Stimulated activated CD4-positive, alpha-beta T cell treated with anti-CD3 and anti-CD28 coated beads, Interleukin-15, amount 100 ng/mL, for 24 hours (primary cell): ENCODE measurements around the gene NADK2.

Source experiments
- DNase-seq: peaks from one replicate; pipeline ENCODE4 v3.0.0-alpha.2; 2020

The NADK2 gene

GRCh38 chr5:36246036-36246800 is 4.5 kb upstream of the NADK2 start:
- DNase-seq = no peak

DNA sequence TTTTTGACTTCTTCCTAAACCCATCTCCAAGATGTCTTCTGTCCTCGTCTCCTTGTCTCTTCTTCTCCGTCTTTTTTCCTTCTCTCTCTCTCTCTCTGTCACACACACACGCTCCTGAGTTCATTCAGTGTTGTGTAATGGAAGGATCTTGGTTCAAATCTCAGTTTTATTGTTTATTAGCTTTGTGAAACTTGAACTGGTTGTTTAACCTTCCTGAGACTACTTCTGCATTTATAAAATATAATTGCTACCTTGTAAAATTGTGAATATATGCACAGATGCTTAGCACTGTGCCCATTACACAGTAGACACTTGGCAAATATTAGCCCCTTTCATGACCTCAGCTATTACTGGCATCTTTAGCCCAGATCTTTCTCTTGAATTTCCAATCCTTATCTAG is 2.4 kb upstream of the NADK2 start:
- DNase-seq = no peak

GRCh38 chr5:36243653-36244052 is 1.9 kb upstream of the NADK2 start:
- no peak for DNase-seq

DNA sequence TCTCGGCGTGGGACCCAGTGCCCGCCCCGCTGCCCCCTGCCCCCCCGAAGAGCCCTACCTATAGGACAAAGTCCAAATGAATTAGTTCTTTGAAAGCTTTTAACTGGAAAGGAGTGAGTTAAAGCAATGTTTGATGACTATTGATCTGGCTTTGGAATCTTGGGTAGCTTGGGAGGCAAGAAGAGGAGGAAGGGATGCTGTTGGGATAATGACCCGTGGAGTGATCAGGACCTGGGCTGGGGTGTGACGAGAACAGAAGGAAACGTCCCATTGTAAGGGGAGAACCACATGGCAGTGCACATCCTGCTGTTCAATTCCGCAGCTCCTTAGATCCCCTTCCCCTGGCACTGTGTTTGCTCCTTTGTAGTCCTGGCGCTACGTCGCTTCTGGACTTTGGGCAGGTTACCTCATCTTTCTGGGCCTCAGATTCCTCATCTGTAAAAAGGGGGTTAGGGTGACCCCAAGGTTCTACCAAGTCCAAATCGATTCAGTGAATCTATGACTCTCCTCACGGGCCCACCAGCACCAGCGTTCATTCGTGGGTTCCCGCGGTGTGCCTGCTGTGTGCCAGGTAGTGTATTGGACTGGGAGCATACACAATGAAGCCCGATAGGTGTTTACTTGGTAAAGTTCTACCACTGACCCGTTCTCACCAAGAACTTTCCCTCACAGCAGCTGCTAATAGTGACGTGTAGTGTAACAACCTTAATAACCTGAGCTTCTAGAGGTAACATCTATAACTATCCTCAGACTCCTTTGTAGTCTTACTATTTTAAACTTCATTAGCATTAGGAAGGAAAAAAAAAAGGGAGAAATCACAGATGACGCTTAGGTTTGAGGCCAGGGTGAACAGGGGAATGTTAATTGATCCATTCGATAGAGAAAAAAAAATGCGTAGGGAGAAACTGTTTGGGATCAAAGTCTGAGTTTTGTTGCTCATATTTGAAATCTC is 1.1 kb upstream of the NADK2 start:
- peak; percentile 18 for DNase-seq

DNA sequence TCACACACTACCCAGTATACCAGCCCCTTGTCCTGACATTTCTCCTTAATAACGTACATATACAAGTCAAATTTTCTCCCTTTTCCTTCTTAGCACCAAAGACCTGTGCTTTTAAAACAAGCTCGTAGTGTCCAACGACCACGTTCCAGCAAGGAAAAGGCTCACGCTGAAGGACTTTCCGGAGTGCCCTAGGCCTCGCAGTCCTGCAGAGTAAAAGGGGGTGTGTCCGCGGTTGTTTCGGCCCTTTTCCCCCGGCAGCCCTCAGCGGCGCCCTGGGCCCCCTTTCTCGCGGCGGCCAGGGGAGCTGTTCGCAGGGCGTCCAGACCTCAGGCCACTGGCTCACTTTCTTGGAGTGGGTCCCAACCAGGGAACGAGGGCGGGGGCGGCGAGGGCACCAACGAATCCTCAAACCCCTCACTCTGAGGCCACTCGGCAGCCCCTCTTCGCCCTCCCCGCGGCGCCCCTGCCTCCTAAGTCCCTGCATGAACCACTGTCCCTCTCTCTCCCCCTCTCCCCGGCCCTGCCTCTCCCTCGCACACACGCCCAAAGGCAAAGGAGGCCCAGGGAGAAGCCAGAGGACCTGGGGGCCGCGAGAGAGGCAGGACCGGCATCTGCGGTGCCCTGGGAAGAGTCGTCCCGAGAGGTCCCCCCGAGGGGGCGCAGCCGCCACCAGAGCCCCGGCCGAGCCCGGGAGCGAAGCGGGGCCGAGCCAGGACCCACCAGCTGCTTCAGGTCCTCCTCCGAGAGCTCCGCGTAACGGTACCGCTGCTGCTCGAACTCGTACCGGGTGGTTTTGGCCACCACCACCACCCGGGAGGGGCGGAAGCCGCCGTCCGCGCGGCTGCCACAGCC is 720 bp downstream of the NADK2 start:
- peak; percentile 56 for DNase-seq

- DNase-seq = no peak
Measured at GRCh38 chr5:36239370-36240293, 2.1 kb downstream of the NADK2 start.

DNA sequence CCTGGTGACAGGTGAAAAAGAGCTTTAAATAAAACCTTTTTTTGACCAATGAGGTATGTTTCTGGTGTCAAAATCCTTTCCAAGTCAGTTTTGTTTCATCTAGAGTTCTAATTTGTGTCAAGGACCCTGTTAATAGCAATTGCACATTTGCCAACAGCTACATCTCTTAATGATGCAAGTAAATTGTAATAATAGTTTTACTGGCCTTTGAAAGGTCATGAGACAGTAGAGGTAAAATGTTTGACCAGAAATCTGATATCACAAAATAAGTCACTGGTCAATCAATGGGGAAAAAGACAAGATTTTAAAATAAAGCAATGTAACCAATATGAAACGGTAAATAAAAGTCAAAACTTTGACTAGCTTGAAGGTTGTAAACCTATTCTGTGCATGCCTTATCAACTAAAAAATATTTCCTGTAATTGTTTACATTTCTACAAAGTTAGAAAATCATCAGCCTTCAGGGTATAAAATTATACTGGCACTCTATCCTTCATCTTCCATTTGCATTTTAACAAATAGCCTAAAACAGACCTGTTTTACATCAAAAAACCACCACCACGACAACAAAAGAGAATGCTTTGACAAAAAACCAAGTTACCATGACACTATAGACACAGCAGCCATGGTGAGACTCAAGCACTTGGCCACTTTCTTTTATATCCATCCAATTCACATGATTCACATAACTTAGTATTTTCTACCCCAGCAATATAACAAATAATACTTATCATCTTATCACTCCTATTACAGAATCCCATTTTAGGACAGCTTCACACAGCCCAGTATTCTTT is 3.0 kb downstream of the NADK2 start:
- DNase-seq = no peak

- DNase-seq = no peak
Measured at GRCh38 chr5:36237751-36238150, 4.0 kb downstream of the NADK2 start.

GRCh38 chr5:36236801-36237200 is 4.9 kb downstream of the NADK2 start:
- DNase-seq = no peak

DNA sequence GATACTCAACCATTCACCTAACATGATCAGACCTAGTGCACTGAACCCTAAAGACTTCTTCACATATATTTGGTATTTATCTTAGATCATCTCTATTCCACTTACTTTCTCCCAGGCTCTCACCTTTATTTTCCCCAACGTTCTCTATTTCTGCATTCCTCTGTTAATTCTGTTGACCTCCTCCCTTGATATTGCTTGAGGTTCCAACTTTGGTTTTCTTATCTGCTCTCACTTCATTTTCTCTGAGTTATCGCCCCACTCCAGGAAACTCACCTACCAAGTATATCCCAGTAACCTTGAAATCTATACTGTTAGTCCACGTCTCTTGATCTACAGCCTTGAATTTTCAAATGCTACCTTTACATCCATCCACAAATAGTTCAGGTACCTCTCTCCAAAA is 9.2 kb downstream of the NADK2 start:
- no peak for DNase-seq

GRCh38 chr5:36230151-36230790 is 11.5 kb downstream of the NADK2 start:
- DNase-seq = no peak

DNA sequence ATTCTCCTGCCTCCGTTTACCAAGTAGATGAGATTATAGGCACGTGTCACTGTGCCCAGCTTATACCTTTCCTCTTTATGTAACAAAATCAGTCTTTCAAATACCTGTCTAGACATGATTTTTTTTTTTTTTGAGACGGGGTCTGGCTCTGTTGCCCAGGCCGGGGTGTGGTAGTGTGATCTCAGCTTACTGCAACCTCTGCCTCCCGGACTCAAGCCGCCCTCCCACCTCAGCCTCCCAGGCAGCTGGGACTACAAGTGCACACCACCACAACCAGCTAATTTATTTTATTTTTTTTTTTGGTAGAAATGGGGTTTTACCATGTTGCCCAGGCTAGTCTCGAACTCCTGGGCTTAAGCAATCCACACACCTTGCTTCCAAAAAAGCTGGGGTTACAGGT is 13.2 kb downstream of the NADK2 start:
- DNase-seq = no peak

- no peak for DNase-seq
Measured at GRCh38 chr5:36227046-36227445, 14.7 kb downstream of the NADK2 start.

- DNase-seq = no peak
Measured at GRCh38 chr5:36222620-36223019, 19.1 kb downstream of the NADK2 start.

- no peak for DNase-seq
Measured at GRCh38 chr5:36217988-36218387, 23.7 kb downstream of the NADK2 start.

GRCh38 chr5:36217567-36217966 is 24.2 kb downstream of the NADK2 start:
- DNase-seq = no peak

- DNase-seq = no peak
Measured at GRCh38 chr5:36215910-36216309, 25.8 kb downstream of the NADK2 start.

DNA sequence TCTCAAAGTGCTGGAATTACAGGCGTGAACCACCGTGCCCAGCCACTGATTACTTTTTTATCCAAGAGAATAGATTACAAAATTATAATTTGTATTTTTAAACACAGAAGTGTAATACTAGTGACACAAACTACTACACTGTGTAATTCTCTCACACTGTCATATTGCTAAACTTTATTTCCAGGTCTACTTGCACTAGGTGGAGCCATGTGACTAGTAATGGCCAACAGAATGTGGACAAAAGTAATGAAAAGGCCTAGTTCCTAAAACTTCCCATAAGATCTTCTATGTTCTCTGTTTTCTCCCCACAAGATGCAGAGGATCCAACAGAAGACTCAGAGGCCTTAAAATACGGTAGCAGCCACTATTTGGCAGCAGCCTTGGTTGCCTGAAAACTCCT is 27.3 kb downstream of the NADK2 start:
- no peak for DNase-seq

GRCh38 chr5:36209664-36210063 is 32.1 kb downstream of the NADK2 start:
- no peak for DNase-seq

- no peak for DNase-seq
Measured at GRCh38 chr5:36208786-36209185, 32.9 kb downstream of the NADK2 start.

GRCh38 chr5:36206913-36207312 is 34.8 kb downstream of the NADK2 start:
- DNase-seq = no peak
